GM19468 (cell line): ENCODE results near the gene BTNL3.
"Not testable (repeated sequence)": the region's sequence is repeated elsewhere in the genome, so short reads cannot be mapped to it uniquely, and the experiment has no call there.

Experiments
- ATAC-seq: cut with Tn5 transposase; IDR thresholded peaks from one replicate; pipeline ENCODE4 v1.9.1; 2021; ENCODE audit warnings: mild to moderate bottlenecking, moderate library complexity, moderate number of reproducible peaks; ENCODE audit not compliant: unreplicated experiment; ENCODE audit errors: extremely low read depth

The BTNL3 gene

DNA sequence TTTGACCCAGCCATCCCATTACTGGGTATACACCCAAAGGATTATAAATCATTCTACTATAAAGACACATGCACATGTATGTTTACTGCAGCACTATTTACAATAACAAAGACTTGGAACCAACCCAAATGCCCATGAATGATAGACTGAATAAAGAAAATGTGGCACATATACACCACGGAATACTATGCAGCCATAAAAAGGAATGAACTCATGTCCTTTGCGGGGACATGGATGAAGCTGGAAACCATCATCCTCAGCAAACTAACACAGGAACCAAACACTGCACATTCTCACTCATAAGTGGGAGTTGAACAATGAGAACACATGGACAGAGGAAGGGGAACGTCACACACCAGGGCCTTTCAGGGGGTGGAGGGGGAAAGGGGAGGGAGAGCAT lies 28.8 kb downstream of the BTNL3 start:
- ATAC-seq = not testable (repeated sequence)

DNA sequence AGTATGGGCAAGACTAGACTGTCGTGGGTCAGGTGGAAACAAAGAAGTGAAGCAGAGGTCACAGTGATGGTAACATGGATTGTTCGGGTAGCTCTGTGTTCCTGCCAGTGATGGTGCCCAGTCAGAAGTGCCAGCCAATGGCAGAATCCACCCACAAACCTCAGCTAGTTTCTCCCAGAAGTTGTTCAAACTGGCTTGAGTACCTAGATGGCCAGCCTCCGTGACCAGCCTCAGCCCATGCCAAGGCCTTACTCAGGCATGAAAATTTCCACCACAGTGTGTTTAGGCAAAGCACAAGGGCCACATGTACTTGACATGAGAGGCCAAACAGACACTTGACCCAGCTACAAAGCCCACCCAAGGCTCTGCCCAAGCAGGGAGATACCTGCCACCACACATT lies 32.0 kb downstream of the BTNL3 start:
- ATAC-seq = no peak

DNA sequence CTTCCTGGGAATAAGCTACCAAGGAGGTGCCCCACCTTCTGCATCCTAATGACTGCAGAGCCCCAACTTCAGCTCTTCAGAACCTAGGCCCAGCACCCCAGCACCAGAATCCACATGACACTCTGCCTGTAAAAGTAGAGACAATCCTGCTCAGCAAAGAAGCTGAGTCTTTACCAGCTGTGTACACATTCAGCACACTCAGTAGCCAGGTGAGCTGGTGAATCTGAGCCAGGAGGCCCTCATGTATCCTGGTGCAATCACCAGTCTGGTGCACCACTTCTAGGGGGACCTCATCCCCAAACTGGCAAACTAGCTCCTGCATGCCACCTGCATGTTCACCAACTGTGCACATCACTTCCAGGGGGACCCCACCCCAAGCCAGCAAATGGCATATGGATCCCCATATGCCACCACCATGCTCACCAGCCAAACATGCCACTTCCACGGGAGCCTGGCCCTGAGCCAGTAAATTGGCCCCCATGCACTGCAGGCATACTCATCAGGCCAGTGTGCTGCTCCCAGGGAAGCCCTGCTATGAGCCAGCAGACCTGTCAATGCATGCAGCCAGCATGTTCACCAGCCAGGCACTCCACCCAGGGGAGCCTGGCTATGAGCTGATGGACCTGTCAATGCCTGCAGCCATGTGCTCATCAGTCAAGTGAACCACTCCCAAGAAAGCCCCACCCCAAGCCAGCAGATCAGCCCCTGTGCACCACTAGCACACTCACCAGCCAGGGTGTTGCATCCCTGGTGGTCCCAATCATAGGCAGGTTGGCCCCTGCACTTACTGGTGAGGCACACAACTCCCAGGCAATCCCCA lies 35.8 kb downstream of the BTNL3 start:
- no peak for ATAC-seq

DNA sequence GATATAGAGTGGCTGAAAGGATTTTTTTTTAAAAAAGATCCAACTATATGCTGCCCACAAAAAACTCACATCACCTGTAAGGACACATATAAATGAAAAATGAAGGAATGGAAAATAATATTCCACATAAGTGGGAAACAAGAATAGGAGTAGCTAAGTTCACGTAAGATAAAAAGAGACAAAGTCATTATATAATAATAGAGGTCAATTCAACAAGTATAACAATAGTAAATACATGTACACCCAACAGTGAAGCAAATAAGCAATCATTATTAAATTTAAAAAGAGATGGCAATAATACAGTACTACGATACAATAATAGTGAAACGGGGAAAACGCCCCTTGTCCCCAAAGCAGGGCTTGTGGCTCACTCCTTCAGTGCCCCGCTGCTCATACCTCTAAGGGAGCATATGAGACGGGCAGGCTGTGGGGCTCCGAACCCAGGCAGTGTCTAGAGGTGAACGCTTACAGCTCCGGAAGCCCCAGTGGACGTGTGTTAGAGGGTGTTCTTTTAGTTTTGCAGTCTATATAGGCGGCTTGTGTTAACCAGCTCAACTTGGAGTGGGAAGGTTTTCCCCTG lies 38.9 kb downstream of the BTNL3 start:
- no peak for ATAC-seq

DNA sequence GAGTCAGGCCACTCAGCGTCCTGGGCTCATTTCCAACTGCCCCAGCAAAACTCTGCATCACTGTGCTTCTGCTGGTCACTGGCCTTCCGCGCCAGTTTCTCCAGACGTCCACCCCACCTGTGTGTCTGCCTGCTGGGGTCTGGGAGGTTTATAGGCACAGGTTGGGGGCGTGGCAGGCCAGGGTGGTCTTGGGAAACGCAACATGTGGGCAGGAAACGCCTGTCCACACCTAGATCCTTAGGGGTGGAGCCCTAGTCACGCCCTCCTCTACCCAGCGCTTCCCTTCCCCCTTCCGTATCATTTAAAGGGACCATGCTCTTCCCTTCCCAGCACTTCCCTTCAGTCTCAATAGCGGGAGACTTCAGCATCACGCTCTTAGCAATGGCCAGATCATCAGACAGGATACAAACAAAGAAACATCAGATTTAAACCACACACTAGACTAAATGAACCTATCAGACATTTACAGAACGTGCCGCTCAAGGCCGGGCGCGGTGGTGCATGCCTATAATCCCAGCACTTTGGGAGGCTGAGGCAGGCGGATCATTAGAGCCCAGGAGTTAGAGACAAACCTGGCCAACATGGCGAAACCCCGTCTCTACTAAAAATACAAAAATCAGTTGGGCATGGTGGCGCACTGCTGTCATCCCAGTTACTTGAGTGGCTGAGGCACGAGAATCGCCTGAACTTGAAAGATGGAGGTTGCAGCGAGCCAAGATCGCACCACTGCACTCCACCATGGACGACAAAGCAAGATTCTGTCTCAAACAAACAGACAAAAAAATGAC lies 39.6 kb downstream of the BTNL3 start:
- ATAC-seq = no peak

DNA sequence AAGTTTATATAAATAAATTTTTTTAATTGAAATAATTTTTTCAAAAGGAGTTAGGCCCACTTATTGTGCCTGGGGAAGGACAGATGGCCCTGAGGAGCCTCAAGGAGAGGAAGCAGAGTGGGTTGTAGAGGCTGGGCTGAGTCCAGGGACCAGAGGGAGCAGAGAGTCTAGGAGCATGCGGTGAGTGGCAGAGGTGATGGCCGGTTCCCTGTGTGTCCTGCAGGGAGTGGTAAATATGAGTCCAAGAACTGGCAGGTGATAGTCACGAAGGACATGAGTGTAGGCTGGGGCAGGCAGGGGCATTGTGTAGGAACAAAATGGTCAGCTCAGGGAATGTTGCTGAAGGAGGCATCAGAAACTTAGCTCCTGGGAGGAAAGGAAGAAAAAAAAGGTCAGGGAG lies 43.1 kb downstream of the BTNL3 start:
- no peak for ATAC-seq

DNA sequence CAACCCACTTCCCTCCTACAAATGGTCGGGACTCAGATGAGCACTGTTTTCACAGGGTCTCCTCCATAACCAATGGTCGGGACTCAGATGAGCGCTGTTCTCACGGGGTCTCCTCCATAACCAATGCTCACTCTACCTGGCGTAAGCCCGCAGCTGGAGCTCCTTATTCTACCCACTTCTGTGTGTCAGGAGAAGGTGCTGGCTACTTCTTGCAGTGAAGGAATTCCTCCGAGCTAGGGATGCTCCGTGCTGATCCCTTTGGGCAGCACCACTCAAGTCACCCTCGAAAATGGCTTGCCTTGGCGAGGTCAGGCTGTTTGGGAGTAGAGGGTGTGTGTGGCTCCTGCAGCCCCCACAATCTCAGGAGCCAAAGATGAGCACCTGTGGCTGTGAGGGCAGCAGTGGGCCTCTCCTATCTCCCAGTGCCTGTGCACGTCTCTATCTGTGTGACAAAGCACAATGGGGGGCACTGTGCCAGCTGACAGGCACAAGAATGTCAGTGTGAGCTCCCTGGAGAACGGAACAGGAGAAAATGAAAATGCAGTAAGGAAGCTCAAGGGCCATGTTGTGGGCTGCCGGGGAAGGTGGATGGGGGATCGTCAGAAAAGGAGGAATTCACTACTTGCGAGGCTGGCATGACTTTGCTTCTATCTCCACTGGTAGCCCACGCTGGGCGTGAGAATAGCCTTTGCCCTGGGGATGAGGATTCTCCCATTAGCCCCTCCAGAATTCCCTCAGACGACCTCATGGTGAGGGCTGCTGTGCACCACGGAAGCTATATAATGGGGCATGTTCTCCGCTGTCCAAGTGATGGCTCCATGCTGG lies 47.6 kb downstream of the BTNL3 start:
- ATAC-seq = no peak

DNA sequence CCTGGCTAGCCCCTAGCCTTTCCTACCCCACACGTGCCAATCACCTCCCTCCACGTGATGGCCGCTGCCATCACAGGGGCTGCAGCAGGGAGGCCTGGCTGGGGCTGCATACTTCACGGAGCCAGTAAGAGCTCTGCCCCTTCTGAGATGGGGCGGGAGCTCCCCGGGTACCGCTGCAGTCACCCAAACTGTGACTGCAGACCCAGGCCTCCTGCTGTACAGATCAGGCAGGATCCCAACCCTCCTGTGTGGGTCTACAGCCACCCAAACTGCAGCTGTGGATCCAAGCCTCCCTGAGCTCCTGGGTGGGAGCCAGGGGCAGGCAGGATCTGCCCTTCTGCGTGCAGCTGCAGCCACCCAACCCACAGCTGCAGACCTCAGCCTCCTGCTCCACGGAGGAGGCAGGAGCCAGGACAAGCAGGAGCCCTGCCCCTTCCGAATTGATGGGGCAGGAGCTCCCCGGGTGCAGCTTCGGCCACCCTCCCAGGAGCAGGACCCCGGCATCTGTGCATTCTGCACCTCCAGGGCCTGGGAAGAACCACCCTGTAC lies 48.2 kb downstream of the BTNL3 start:
- ATAC-seq = no peak

DNA sequence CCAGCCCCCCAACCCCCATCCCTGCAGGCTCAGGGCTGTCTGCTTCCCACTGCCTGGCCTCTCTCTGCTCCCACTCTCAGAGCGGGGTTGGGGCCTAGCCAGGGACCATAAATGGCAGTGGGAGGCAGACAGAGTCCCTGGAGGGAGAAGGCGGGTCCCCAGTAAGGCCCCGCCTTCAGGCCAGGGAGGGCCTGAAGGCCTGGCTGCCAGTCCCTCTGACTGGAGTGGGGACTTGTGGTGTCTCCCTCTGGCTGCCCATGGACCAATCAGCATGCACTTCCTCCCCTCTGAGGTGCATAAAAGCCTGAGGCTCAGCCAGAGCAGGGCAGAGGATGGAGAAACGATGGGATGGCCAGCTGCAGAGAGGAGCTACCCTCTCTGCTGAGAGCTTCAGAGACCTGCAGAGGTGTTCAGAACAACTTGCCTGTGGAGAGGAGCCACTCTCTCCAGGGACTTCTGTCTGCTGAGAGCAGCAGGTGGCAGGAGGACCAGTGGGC lies 48.8 kb downstream of the BTNL3 start:
- no peak for ATAC-seq

DNA sequence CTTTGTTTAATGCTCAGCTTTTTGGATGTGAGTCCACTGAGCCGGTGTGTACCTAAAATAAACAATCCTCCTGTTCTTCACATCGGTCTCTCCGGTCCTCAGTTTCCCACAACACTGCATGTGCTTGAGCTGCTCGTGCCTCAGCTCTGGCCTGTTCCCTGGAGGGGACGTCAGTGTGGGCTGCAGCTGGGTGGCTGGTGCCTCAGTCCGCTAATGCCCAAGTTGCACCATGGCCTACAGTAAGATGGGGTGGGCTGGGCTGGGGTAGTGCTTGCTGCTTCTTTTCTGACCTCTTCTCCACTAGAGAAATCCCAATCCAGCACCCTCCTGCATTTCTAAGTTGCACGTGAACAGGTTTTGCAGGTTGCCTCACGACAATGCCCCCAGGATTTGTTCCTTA lies 50.8 kb downstream of the BTNL3 start:
- no peak for ATAC-seq

DNA sequence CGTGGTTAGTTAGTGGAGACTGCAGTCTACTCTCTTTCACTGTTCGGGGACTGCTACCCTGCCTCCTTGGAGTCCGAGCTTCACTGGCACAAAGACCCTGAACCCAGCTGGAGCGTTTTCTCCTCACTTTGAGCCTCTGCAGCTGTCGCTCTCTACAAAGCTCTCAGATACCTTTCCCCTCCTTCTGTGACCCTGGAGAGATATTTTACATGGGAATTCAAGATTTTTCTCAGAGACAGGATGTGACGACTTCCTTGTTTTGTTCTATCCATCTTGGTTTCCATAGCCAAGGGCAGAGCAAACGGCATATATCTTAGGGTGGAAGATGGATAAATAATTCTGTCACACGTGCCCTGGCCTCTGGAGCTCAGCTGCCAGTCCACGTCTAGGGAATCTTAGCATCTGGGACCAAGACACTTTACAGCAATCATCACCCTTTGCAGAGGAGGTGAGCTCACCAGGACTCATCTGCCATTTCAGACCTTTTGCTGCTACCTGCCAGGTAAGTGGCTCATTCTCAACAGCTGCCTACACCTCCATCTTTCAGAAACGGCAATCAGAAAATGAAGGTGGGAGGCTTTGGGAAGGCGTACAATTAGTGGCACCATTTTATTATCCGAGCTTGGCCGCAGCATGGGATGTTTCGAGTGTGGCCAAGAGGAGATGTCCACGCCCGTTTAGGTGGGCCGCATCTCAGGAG lies 51.4 kb downstream of the BTNL3 start, which contains the start of gene BTNL9:
Gene BTNL9, plus strand, starts transcription at position 336 of the 700 bp plus-strand sequence. CDS start 5,224 bp downstream, outside the sequence.
- no peak for ATAC-seq

DNA sequence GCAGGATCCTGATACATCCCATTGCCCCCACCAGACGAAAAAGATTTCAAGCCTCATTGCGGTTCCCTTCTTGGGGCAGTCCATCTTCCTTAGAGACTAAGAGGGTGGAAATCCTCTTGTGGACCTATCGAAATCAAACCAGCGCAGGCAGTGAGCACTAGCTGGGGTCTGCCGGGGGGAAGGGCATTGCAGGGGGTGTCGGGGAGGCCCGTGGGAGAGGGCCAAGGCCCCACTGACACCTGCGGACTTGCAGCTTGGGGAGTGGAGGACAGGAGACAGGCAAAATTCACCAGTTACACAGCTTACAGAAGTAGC lies 51.9 kb downstream of the BTNL3 start:
- ATAC-seq = no peak

DNA sequence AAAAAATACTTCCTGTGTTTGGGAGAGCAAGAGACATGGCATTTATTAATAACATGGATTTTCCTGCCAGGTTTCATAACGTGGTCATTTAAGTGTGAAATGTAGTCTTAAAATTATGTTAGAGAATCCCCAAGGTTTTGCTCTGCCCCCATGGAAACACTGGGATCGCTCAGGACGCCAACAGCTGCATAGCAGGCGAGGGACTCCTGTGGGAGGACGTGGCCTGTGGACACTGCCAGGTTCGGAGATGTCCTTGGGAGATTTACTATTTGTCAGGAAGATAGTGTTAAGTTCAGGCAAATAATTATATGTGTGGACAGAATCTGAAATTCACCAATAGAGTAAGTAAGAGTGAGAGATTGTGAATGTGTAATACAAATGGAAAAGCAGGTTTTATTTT lies 52.4 kb downstream of the BTNL3 start:
- no peak for ATAC-seq

DNA sequence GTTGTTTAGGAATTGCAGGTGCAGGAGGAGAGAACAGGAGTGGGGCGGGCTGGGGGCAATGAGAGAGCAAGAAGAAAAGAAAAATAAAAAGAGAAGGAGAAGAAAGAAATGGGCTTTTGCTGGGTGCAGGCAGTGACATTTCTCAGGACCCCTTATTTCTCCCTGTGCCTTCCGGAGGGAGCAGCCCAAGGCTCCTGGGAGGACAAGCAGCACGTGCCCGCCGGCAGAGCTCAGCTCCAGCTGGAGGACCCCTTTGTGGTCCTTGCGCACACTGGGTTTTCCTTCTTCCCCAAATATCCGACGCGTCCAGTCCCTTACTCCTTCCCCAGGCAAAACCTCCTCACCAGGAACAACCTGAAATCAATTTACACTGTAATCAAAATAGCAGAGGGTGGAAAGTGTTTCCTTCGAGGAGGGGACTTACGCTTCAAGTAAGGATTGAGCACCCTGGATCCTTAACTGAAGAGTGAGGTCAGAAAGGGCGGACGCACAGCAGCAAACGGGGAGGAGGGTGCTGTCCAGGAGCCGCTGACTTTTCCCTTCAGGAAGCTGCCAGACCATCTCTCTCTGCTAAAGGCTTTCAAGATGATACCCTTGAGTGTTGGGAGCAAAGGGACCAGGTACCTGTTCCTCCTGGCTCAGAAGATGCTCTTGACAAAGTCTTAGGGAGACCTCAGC lies 53.5 kb downstream of the BTNL3 start:
- ATAC-seq = no peak

DNA sequence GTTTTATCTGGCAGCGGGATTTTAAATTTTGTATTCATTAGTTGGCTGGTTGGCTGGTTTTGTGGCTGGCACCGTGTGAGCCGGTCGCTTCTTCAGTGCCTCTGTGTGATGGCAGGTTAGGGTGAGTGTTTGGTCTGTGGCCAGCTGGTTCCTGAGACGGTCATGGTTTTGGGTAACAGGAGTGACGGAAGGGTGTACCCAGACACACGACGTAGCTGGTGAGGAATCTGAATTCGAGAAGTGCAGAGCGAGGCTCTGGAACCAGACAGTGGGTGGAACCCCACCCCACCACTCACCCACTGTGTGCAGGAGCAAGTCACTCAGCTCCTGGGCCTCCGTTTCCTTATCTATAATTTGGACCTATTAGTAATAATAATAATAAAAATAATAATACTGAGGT lies 54.1 kb downstream of the BTNL3 start:
- no peak for ATAC-seq

DNA sequence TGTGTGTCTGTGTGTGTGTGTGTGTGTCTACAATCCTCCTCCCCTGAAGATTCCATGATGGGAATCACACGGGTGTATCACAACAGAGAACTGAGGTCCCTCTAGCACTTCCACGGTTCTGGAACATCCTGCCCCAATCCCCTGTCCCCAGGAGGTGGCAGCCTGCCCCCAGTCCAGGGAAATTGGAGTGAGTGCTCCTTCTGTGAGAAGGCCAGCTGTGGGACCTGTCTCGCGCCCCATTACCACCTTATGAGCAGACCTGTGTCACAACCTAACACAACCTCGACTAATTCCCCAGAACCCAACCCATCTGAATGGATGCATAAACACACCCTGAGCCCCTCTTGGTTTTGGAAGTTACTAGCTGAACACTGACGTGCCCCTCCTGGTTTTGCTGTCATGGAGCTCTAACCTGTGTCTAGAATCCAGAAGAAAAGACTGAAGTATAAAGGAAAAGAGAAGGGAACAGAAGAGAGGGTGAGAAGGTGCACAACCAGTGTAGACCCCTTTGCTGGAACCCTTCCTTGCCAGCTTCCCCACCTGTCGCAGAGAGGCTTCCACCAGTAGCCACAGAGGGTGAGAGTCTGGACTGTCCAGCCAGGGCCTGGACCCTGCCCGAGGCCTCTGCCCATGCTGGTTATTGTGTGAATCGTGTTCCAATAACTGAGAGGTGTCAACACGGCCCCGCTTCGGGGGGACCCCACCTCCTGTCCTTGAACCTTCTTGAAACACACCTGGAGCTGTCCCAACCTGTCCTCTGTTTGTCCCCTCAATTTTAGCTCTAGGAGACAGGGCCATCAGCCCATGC lies 54.8 kb downstream of the BTNL3 start:
- no peak for ATAC-seq

DNA sequence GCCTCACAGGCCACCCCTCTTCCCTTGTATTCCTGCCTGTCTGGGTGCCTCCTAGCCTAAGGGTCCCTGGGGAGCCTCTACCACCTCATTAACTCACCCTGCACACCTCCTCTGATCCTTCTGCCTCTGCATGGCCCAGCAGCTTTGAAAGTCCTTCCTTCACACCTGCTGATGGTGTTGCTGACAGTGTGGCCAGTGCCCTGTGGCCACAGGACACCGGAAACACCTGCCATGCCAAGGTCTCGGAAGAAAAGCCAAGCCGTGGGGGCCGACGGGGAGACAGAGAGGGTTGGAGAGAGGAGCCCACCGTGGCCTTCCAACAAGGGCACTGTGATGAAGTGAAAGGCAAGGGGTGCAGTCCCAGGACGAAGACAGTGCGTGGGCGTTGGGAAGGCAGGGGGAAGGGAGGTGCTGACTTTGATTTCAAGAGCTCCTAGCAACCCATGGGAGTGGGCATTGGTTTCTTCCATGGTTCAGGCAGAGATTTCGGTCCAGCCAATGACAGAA lies 55.5 kb downstream of the BTNL3 start:
- ATAC-seq = no peak
